ENCODE results near the gene LSR. TPM values are rescaled to one million over a fixed set of nuclear protein-coding genes. Genes with fewer than 3 reads are reported as not detected.

LSR gene
- total and polyA plus RNA-seq, 10 donors, result 10.9 to 30.2 (median 20.4) TPM

- 0 to 1% (median 0%) methylated on average over 14 to 40 of the region's 40 CpGs for WGBS, 5 donors
- H3K4me3 ChIP-seq, result peak overlapping the region; percentile 64 to 90 (median 72)
- peaks cover 30 to 67% (median 62%) of the 10 kb centered on the region in 6 donors for H3K4me1 ChIP-seq
- H3K27me3 ChIP-seq (replicated peaks in 1 of 7), result no peaks in the 10 kb centered on the region
- peak overlapping the region; percentile 93 to 97 (median 94) for H3K27ac ChIP-seq
- DNase-seq, result peak; percentile 93
- TF ChIP-seq CTCF (IDR thresholded peaks at IDR 0.05 in 8 of 11, conservative IDR thresholded peaks at IDR 0.05 in 3 of 11) (no peak), POLR2A (IDR thresholded peaks at IDR 0.05) (no peak), POLR2AphosphoS5 (IDR thresholded peaks at IDR 0.05) (peak in 1 of 3 donors; percentile 73)
- H3K9me3 ChIP-seq, result no peaks in the 10 kb centered on the region
- intact Hi-C loops (cut with DNase I; ENCODE audit: low total_unique reads), result loop anchor here (5.0 kb wide), 1 partner anchor 115 kb away; the partner anchor contains the start of gene FXYD5
- H3K36me3 ChIP-seq, result peaks cover 0 to 51% (median 19%) of the 10 kb centered on the region in 6 donors
Observed at GRCh38 chr19:35267353-35267817, 18.6 kb downstream of the LSR start.

GRCh38 chr19:35267818-35268535 lies 19.2 kb downstream of the LSR start:
- H3K27ac ChIP-seq, result peak overlapping the region; percentile 93 to 97 (median 94)
- H3K27me3 ChIP-seq (replicated peaks in 1 of 7), result no peaks in the 10 kb centered on the region
- H3K4me3 ChIP-seq, result peak overlapping the region; percentile 64 to 90 (median 72)
- H3K4me1 ChIP-seq, result peaks cover 32 to 73% (median 68%) of the 10 kb centered on the region in 6 donors
- intact Hi-C loops (cut with DNase I; ENCODE audit: low total_unique reads), result loop anchor here (5.0 kb wide), 1 partner anchor 116 kb away; the partner anchor contains the start of gene FXYD5
- peaks cover 0 to 52% (median 20%) of the 10 kb centered on the region in 6 donors for H3K36me3 ChIP-seq
- no peaks in the 10 kb centered on the region for H3K9me3 ChIP-seq
- no peak for TF ChIP-seq CTCF (IDR thresholded peaks at IDR 0.05 in 8 of 11, conservative IDR thresholded peaks at IDR 0.05 in 3 of 11)
- peak; percentile 81 to 87 (median 84) for TF ChIP-seq POLR2AphosphoS5 (IDR thresholded peaks at IDR 0.05)
- 0 to 2% (median 1%) methylated on average over 48 to 100 of the region's 100 CpGs for WGBS, 5 donors
- peak; percentile 95 for DNase-seq

GRCh38 chr19:35268536-35269437 lies 20.0 kb downstream of the LSR start, which contains the start of gene USF2:
Gene USF2 (plus strand): TSS chr19:35268962. CDS start chr19:35269102, 140 bp downstream.
- intact Hi-C loops (cut with DNase I; ENCODE audit: low total_unique reads), result loop anchor here (5.0 kb wide), 1 partner anchor 116 kb away; the partner anchor contains the start of gene FXYD5
- Histone ChIP-seq H3K27me3 (replicated peaks in 1 of 7) (no peaks in the 10 kb centered on the region), H3K27ac (peak within 1 kb of the TSS; percentile 93 to 97 (median 94)), H3K36me3 (peaks cover 0 to 60% (median 27%) of the 10 kb centered on the region in 6 donors), H3K4me1 (peaks cover 32 to 81% (median 73%) of the 10 kb centered on the region in 6 donors), H3K9me3 (no peaks in the 10 kb centered on the region), H3K4me3 (peak within 1 kb of the TSS; percentile 64 to 90 (median 72))
- peak; percentile 94 for DNase-seq
- no peak for TF ChIP-seq CTCF (IDR thresholded peaks at IDR 0.05 in 8 of 11, conservative IDR thresholded peaks at IDR 0.05 in 3 of 11)
- TF ChIP-seq POLR2AphosphoS5 (IDR thresholded peaks at IDR 0.05), result peak; percentile 40 to 62 (median 59)
- WGBS, 5 donors, result 0 to 2% (median 1%) methylated on average over 44 to 121 of the region's 126 CpGs
